HFF-Myc (cell line): ENCODE measurements around the gene FLRT1.

Source experiments
- DNase-seq: peaks from one replicate; pipeline ENCODE4 v3.0.0-alpha.2; 2011; ENCODE audit warnings: low read depth; ENCODE audit errors: extremely low read depth
- H3K4me3 ChIP-seq: replicated peaks from 2 replicates; pipeline ENCODE4 v1.5.1; 2011; ENCODE audit warnings: low read depth, mild to moderate bottlenecking, control low read depth, low read length
- CTCF ChIP-seq: IDR thresholded peaks from 2 replicates; pipeline ENCODE4 v1.5.1; 2012; ENCODE audit warnings: mild to moderate bottlenecking, low read depth, low read length, control low read depth; ENCODE audit errors: missing control alignments

The FLRT1 gene, protein sequence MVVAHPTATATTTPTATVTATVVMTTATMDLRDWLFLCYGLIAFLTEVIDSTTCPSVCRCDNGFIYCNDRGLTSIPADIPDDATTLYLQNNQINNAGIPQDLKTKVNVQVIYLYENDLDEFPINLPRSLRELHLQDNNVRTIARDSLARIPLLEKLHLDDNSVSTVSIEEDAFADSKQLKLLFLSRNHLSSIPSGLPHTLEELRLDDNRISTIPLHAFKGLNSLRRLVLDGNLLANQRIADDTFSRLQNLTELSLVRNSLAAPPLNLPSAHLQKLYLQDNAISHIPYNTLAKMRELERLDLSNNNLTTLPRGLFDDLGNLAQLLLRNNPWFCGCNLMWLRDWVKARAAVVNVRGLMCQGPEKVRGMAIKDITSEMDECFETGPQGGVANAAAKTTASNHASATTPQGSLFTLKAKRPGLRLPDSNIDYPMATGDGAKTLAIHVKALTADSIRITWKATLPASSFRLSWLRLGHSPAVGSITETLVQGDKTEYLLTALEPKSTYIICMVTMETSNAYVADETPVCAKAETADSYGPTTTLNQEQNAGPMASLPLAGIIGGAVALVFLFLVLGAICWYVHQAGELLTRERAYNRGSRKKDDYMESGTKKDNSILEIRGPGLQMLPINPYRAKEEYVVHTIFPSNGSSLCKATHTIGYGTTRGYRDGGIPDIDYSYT

DNA sequence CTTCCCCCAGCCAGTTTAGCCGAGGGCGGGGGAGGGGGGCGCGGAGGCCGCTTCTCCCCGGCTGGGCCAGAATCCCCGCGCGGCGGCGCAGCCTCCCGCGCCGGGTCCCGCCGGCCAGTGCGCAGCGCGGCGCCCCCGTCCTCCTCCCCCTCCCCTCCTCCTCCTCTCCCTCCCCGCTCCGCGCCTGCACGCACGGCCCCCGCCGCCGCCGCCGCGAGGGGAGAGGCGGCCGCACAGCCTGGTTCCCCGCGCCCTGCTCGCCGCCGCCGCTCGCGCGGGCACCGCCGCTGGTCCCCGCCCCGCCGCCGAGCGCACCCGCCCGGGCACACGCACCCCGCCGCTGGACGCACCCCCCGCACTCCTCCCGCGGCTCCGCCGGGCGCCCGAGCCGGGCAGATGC is at the start of gene FLRT1:
Gene FLRT1 (plus strand): TSS at position 356 of the 400 bp plus-strand sequence. CDS start 80,337 bp downstream, outside the sequence.
- H3K4me3 ChIP-seq = peak within 1 kb of the TSS; percentile 18; the same call in 1 of the 2 replicates
- no peak for DNase-seq
- no peak for TF ChIP-seq CTCF

DNA sequence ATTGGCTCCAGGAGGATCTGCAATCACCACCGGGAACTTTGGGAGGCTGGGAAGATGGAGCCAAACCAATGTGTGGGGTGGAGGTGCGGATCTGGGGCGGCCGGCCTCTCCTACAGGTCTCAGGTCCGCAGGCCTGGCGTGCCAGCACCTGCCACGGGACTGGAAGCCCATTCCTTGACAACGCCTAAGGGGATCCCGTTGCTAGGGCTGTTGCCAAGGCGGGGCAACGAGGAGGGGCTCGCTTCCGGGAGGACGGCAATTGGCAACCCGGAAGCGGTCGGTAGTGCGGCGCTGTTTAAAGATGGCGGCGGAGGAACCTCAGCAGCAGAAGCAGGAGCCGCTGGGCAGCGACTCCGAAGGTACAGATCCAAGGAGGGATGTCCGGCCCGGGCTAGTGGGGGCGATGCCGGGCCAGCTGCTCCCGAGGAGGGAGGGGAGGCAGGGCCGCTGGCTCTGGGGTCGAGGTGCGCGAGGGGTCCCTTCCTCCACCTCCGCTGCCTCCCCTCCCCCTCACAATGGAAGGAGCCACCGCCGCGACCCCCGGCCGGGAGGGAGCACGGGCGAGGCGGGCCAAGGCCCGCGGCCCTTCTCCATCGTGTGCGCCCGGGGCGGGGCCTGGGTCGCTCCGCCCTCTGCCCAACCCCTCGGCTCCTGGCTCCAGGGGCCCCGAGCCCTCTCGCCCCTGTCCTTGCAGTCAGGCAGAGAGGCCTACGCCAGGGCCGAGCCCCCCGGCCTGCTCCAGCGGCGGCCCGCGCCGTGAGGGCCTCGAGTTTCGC is 49.4 kb upstream of the FLRT1 start, which contains the start of gene OTUB1:
Gene OTUB1 (plus strand): TSS at position 283 of the 776 bp plus-strand sequence. CDS start 19 bp downstream, at position 302.
- H3K4me3 ChIP-seq = peak within 1 kb of the TSS; percentile 95
- DNase-seq = peak; percentile 66
- TF ChIP-seq CTCF = no peak

- H3K4me3 ChIP-seq = peak overlapping the region; percentile 95
- no peak for TF ChIP-seq CTCF
- no peak for DNase-seq
Measured at GRCh38 chr11:63986932-63987513, 48.7 kb upstream of the FLRT1 start.

- H3K4me3 ChIP-seq = no peak overlapping the region
- no peak for DNase-seq
- no peak for TF ChIP-seq CTCF
Measured at GRCh38 chr11:63991558-63991957, 44.2 kb upstream of the FLRT1 start.

GRCh38 chr11:63993100-63993499 is 42.6 kb upstream of the FLRT1 start:
- no peak for DNase-seq
- H3K4me3 ChIP-seq = no peak overlapping the region
- no peak for TF ChIP-seq CTCF

DNA sequence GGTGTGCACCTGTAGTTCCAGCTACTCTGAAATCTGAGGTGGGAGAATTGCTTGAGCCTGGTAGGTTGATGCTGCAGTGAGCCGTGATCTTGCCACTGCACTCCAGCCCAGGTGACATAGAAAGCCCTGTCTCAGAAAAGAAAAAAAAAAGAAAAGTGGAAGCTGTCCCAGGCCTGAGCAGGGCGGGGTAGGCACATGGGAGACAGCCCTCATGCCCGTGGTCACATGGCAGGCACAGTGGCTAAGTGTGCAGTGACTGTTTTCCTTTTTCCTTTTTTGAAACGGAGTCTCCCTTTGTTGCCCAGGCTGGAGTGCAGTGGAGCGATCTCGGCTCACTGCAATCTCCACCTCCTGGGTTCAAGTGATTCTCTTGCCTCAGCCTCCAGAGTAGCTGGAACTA is 41.7 kb upstream of the FLRT1 start:
- no peak for TF ChIP-seq CTCF
- no peak for DNase-seq
- no peak overlapping the region for H3K4me3 ChIP-seq
